Neutrophil (primary cell): ENCODE data around the gene CST6.

Experiments
- H3K27ac ChIP-seq: fragments of 200-600 bp; sonication (generic); 2 replicates; pipeline ENCODE4 v1.5.1; 2016; ENCODE audit warnings: mild to moderate bottlenecking, moderate library complexity
- H3K27me3 ChIP-seq: fragments of 200-600 bp; sonication (generic); 2 replicates; pipeline ENCODE4 v1.6.0; 2016; ENCODE audit warnings: mild to moderate bottlenecking
- H3K36me3 ChIP-seq: fragments of 200-600 bp; sonication (generic); 2 replicates; pipeline ENCODE4 v1.5.1; 2017
- H3K4me1 ChIP-seq, 2 experiments: fragments of 200-600 bp in 1 of 2; sonication (generic) in 1 of 2; 1 replicate in 1 of 2; 2 replicates in 1 of 2; pipeline versions ENCODE4 v1.5.1 to v1.6.1; 2013 to 2016; ENCODE audit warnings: low read depth in 1 of 2, low read length in 1 of 2, mild to moderate bottlenecking in 1 of 2, moderate library complexity in 1 of 2; ENCODE audit not compliant: control insufficient read depth in 1 of 2, insufficient read depth in 1 of 2
- H3K4me3 ChIP-seq, 2 experiments: fragments of 200-600 bp in 1 of 2; sonication (generic) in 1 of 2; 1 replicate in 1 of 2; 2 replicates in 1 of 2; pipeline ENCODE4 v1.5.1; 2013 to 2016; ENCODE audit warnings: low read depth in 1 of 2, low read length in 1 of 2, mild to moderate bottlenecking in 1 of 2, moderate library complexity in 1 of 2
- H3K9me3 ChIP-seq: fragments of 200-600 bp; sonication (generic); 2 replicates; pipeline ENCODE4 v1.5.1; 2016
- TF ChIP-seq, protein P1 (sequence below): fragments of 200-600 bp; sonication (generic); IDR thresholded peaks from 2 replicates; pipeline ENCODE4 v1.5.1; 2016; ENCODE audit warnings: antibody characterized with exemption

The CST6 gene

DNA sequence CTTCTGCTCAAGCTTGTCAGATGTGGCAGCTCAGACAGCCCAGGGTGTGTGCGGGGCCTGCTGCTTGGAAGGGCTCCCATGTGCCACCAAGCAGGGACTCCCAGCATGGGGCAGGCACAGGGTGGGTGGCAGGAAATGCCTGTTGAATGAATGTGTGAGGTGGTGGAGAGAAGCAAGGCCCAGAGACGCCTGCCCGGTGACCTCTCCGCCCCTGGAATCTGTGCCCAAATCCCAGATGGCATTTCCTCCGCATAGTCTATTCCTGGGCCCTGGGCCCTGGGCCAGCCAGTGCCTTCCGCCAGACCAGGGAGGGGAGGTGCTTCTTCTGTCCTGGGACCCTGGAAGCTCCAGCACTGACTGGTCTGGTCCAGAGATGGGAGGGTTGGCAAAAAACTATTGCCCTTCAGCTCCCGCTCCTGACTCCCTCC, 3.7 kb downstream of the CST6 start:
- no peak overlapping the region for H3K27ac ChIP-seq
- TF ChIP-seq, protein P1, sequence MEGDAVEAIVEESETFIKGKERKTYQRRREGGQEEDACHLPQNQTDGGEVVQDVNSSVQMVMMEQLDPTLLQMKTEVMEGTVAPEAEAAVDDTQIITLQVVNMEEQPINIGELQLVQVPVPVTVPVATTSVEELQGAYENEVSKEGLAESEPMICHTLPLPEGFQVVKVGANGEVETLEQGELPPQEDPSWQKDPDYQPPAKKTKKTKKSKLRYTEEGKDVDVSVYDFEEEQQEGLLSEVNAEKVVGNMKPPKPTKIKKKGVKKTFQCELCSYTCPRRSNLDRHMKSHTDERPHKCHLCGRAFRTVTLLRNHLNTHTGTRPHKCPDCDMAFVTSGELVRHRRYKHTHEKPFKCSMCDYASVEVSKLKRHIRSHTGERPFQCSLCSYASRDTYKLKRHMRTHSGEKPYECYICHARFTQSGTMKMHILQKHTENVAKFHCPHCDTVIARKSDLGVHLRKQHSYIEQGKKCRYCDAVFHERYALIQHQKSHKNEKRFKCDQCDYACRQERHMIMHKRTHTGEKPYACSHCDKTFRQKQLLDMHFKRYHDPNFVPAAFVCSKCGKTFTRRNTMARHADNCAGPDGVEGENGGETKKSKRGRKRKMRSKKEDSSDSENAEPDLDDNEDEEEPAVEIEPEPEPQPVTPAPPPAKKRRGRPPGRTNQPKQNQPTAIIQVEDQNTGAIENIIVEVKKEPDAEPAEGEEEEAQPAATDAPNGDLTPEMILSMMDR, result no peak

DNA sequence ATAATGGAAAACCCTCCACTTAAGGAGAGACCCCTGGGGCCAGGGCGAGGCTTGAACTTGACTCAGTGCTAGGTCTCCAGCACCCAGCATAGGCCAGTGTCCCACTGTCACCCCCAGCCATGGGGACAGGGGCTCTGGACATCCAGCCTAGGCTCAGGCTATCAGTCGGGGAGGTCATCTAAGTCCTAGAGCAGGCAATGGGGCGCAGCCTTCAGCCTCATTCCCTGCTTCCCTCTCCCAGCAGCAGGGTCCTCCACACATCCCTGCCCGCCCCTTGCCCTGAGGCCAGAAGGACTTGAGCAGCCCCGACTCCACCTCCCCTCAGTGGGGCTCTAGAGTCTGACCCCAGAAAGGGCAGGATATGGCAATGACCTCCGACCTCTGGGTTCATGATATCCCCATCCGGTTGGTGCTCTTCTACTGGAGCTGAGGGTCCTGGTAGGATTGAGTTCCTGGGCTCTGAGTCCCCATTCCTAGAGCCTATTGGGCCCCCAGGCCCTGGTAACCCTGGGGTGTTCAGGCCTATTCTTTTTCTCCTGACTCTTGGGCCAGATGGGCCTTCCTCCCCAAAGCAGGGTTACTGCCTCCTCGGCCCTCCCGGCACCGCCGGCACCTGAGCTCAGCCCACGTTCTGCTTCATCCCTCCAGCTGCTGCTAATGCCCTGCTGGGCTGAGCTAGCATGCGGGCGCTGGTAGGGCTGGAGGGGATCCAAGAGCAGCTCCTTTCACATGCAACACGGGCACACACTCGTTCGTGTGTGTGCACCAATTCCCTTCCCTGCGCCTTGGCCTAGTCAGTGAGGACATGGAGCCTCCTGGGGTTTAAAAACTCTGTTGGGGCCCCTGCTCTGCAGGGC, 4.4 kb downstream of the CST6 start:
- Histone ChIP-seq H3K27me3 (peaks cover 29% of the 10 kb centered on the region), H3K4me1 (peaks cover 3 to 16% of the 10 kb centered on the region in 2 experiments), H3K9me3 (no peaks in the 10 kb centered on the region), H3K36me3 (no peaks in the 10 kb centered on the region), H3K27ac (no peak overlapping the region), H3K4me3 (no peak overlapping the region)
- TF ChIP-seq, protein P1, result no peak

More for the DNA sequence above, 3.7 kb downstream of the CST6 start:
- Histone ChIP-seq H3K27me3 (peaks cover 36% of the 10 kb centered on the region), H3K4me3 (no peak overlapping the region), H3K36me3 (no peaks in the 10 kb centered on the region), H3K4me1 (peaks cover 0 to 9% of the 10 kb centered on the region in 2 experiments), H3K9me3 (no peaks in the 10 kb centered on the region)

DNA sequence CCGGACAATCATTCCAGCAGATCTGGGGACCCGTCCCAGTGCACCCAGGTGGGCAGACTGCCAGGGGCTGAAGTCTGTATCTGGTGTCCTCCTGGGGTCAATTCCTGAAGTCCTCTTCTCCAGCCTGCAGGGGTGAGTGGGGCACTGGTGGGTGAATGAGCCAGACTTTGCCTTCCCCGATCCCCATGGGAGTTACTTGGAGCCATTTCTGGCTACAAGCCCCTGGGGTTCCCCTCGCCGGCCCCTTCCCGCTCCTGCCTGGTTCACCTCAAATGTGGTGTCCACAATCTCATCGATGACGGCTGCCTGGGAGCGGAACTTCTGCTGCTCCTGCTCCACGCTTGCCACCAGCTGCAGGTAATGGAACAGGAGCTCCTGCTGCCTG, 5.0 kb downstream of the CST6 start:
- H3K4me1 ChIP-seq, result peaks cover 5 to 20% of the 10 kb centered on the region in 2 experiments
- H3K27me3 ChIP-seq, result peaks cover 23% of the 10 kb centered on the region
- TF ChIP-seq, protein P1, result no peak
- H3K9me3 ChIP-seq, result no peaks in the 10 kb centered on the region
- no peak overlapping the region for H3K27ac ChIP-seq
- H3K4me3 ChIP-seq, result no peak overlapping the region
- H3K36me3 ChIP-seq, result no peaks in the 10 kb centered on the region

DNA sequence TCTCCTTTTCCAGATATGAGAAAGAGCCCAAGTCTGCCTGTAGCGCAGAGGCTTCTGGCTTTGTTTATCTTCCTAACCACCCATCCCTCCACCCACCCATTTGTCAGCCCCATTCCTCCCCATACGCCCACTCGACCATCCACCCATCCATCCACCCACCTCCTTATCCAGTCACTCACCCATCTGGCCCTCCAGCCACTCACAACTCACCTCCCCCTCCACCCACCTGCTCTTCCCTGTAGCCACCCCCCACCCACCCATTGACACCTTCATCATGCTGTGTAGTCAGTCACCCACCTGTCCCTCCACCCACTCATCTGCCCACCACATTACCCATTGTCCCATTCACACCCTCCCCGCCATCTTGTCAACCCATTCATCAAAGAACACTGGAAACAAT, 5.5 kb downstream of the CST6 start:
- Histone ChIP-seq H3K36me3 (no peaks in the 10 kb centered on the region), H3K9me3 (no peaks in the 10 kb centered on the region), H3K4me3 (no peak overlapping the region), H3K27me3 (peaks cover 19% of the 10 kb centered on the region), H3K27ac (no peak overlapping the region), H3K4me1 (peaks cover 7 to 21% of the 10 kb centered on the region in 2 experiments)
- TF ChIP-seq, protein P1, result no peak

DNA sequence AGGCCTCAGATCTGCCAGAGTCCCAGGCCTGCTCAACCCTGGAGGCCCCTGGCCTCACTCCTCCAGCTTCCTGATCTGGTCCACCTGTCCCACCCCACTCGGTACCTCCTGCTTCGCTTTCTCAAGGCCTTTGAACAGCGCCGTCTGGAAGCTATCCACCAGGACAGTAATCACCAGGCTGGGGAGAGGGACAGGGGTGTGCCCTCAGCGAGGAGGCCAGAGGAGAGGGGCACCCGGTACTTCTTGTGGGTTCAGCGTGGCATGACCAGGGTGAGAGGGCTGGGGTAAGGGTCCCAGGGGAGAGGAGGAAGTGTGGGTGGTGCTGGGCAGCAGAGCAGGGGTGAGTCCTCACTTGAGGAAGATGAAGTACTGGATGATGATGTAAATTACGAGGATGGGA, 8.4 kb downstream of the CST6 start:
- TF ChIP-seq, protein P1, result no peak
- Histone ChIP-seq H3K27ac (no peak overlapping the region), H3K36me3 (no peaks in the 10 kb centered on the region), H3K4me1 (peaks cover 8 to 24% of the 10 kb centered on the region in 2 experiments), H3K27me3 (peaks cover 18% of the 10 kb centered on the region), H3K9me3 (no peaks in the 10 kb centered on the region), H3K4me3 (no peak overlapping the region)
